GM19238 (cell line): ENCODE data around the gene SMG7.

ENCODE experiments used
- DNase-seq: peaks from one replicate; pipeline ENCODE4 v3.0.0; 2011; ENCODE audit warnings: low spot score; ENCODE audit not compliant: insufficient read length

SMG7 gene

GRCh38 chr1:183470147-183470960 lies 1.9 kb upstream of the SMG7 start:
- DNase-seq: peak; percentile 43

GRCh38 chr1:183470961-183471742 lies 1.1 kb upstream of the SMG7 start:
- no peak for DNase-seq

GRCh38 chr1:183471743-183472487 lies 384 bp upstream of the SMG7 start:
- peak; percentile 72 for DNase-seq

GRCh38 chr1:183473217-183473536 lies 878 bp downstream of the SMG7 start:
- no peak for DNase-seq

GRCh38 chr1:183476081-183476480 lies 3.8 kb downstream of the SMG7 start:
- no peak for DNase-seq

- DNase-seq: no peak
Measured at GRCh38 chr1:183477986-183478781, 5.9 kb downstream of the SMG7 start.

GRCh38 chr1:183480971-183481441 lies 8.7 kb downstream of the SMG7 start:
- no peak for DNase-seq

GRCh38 chr1:183483224-183483623 lies 10.9 kb downstream of the SMG7 start:
- no peak for DNase-seq

- DNase-seq: no peak
Measured at GRCh38 chr1:183484254-183484653, 12.0 kb downstream of the SMG7 start.

GRCh38 chr1:183484851-183485250 lies 12.6 kb downstream of the SMG7 start:
- DNase-seq: no peak

GRCh38 chr1:183487674-183488442 lies 15.6 kb downstream of the SMG7 start:
- DNase-seq: no peak

GRCh38 chr1:183490932-183491331 lies 18.6 kb downstream of the SMG7 start:
- DNase-seq: no peak

GRCh38 chr1:183493540-183494245 lies 21.4 kb downstream of the SMG7 start:
- DNase-seq: no peak

- DNase-seq: no peak
Measured at GRCh38 chr1:183495420-183495819, 23.1 kb downstream of the SMG7 start.

GRCh38 chr1:183497218-183497617 lies 24.9 kb downstream of the SMG7 start:
- no peak for DNase-seq

GRCh38 chr1:183498342-183498991 lies 26.2 kb downstream of the SMG7 start:
- no peak for DNase-seq

- DNase-seq: no peak
Measured at GRCh38 chr1:183505454-183506089, 33.3 kb downstream of the SMG7 start.

GRCh38 chr1:183506561-183506960 lies 34.3 kb downstream of the SMG7 start:
- DNase-seq: no peak

GRCh38 chr1:183508694-183509093 lies 36.4 kb downstream of the SMG7 start:
- DNase-seq: no peak
